Neural cell (in vitro differentiated cells): ENCODE results near the gene CRADD.

ENCODE experiments used
- EZH2 ChIP-seq: fragments of 200-600, 300-800 bp; shearing (Covaris generic), sonication (generic); IDR thresholded peaks from 2 replicates; pipeline ENCODE4 v1.6.1; 2014; ENCODE audit warnings: antibody characterized with exemption, low read length, borderline replicate concordance, mild to moderate bottlenecking; ENCODE audit not compliant: insufficient read depth, poor library complexity, severe bottlenecking
- TAF1 ChIP-seq: IDR thresholded peaks from 2 replicates; pipeline ENCODE4 v1.6.1; 2012; ENCODE audit warnings: low read depth
- TF ChIP-seq, protein P1 (sequence below): fragments of 450-650 bp; IDR thresholded peaks from 2 replicates; pipeline ENCODE4 v1.5.1; 2014; ENCODE audit warnings: antibody characterized with exemption, mild to moderate bottlenecking, moderate library complexity; ENCODE audit not compliant: poor library complexity, severe bottlenecking

DNA sequence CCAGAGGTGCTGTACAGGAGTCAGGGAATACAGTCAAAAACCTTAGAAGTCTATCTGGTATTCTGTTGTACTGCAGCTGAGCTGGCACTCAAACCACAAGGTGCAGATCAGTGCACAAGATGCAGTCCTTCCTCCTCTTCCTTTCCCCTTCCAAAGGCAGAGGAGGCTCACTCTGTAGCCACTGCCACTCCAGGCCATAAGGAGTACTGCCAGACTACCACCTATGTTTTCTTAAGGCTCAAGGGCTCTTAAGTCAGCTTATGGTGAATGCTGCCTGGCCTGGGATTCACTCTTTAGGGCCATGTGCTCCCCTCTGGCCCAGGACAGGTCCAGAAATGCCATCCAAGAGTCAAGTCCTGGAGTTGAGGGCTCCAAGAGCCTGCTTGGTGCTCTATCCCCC is 200.3 kb downstream of the CRADD start:
- TF ChIP-seq, protein P1, sequence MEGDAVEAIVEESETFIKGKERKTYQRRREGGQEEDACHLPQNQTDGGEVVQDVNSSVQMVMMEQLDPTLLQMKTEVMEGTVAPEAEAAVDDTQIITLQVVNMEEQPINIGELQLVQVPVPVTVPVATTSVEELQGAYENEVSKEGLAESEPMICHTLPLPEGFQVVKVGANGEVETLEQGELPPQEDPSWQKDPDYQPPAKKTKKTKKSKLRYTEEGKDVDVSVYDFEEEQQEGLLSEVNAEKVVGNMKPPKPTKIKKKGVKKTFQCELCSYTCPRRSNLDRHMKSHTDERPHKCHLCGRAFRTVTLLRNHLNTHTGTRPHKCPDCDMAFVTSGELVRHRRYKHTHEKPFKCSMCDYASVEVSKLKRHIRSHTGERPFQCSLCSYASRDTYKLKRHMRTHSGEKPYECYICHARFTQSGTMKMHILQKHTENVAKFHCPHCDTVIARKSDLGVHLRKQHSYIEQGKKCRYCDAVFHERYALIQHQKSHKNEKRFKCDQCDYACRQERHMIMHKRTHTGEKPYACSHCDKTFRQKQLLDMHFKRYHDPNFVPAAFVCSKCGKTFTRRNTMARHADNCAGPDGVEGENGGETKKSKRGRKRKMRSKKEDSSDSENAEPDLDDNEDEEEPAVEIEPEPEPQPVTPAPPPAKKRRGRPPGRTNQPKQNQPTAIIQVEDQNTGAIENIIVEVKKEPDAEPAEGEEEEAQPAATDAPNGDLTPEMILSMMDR: no peak
- TF ChIP-seq EZH2 (no peak), TAF1 (no peak)
